Renal cortex interstitium (tissue), 11 donors: ENCODE measurements around the gene GPR180. TPM values are rescaled to one million over a fixed set of nuclear protein-coding genes. Genes with fewer than 3 reads are reported as not detected.
A peak's percentile ranks its signal among the peaks of the same experiment; 100 is the strongest.

ENCODE experiments used
- DNase-seq, 11 donors: peaks; one replicate each; pipeline ENCODE4 v3.0.0-alpha.2; 2013; ENCODE audit warnings: low read depth in 9 of 11, low spot score in 4 of 11; ENCODE audit errors: extremely low read depth in 1 of 11
- polyA plus RNA-seq, 3 donors: library from polyadenylated mRNA; unstranded; fragments of 120-200 nt; gene quantifications; one replicate each; pipeline ENCODE4 v1.2.1, GENCODE V29; 2013; ENCODE audit not compliant: insufficient read length in 3 of 3

GPR180 gene
- polyA plus RNA-seq, 3 donors: 8.1 to 9.9 (median 8.1) TPM

DNA sequence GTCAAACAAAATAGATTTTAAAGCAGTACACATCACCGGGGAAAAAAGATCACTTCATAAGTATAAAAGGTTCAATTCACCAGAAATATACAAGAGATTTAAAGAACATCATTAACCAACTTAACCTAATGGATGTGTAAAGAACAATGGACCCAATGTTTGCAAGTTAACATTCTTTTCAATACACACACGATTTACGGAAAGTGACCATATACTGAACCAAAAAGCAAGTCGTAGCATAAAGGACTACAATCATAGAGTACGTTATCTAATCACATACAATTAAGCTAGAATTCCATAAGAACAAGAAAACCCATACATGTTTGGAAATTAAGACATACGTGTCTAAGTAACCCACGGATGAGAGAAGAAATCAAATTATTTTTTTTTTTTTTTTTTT, 15.3 kb upstream of the GPR180 start:
- no peak for DNase-seq

DNA sequence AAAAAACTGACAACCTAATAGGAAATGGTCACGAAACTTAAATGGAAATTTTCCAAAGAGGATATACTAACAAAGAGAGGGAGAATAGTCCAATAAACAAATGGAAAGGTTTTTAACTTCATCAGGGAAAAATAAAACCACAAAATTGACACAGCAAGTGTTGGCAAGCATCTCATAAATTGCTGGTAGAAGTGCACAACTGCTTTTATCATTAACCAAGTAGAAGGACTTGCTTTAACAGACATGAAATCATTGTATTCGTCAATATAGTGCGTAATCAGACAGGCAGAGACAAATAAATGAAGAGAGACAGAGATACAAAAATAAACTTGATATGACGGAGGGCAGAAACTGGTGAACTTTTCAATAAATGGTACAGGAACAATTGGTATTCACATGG, 13.1 kb upstream of the GPR180 start:
- DNase-seq: no peak

DNA sequence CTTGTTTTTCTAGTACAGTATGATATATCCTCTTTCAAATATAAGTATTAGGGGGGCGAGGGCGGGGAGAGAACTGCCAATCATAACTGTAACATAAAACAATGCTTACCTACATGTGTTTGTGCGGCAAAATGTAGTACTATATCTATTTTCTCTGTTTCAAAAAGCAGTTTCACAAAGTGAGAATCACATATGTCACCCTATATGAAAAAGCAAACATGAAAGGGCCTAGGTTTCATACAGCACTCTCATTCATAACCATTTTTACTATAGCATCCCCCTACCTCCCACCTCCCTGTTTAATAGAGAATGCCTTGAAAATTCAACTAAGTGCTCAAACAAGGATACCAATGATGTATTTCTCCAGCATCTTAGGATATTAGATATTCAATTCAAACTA, 10.9 kb upstream of the GPR180 start:
- DNase-seq: no peak

DNA sequence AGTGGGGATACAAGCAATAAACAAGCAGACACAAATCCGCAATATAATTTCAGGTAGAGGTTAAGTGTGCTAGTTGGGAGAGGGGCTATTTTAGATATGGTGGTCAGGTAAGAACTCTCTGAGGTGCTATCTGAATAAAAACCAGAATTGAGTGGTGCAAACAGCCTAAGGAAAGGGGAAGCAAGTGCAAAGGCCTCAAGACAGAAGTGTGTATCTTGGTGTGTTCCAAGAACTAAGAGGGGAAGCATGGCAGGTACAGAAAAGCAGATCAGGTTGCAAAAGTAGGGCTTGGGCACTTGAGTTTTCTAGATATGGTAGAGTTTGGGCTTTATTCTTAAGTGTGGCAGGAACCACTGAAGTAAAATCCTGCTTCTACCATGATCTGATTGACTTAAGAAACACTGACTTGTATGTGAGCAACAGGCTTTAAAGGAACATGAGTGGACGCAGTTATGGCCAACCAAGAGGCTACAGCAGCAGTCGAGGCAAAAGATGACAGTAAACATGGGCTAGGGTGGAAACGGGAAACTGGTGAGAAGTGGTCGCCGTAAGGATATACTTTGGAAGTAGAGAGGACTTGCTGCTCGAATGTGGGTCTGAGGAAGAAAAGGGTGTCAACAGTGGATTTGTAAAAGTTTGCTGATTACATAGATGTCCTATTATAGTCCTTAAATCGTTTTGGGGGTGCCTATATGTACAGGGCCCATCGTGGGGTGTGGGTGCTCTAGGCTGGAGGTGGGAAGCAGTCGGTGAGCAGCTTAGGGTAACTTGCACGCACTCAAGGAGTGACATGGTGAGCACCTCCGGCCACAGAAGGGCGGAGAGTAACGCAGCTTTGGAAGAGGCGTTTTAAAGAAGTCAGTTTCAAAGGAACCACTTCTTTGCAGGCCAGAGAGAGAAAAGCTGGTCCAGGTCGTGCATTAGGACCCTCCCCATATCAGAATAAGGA, 6.4 kb upstream of the GPR180 start:
- peak in 2 of 11 donors; percentile 13 to 16 for DNase-seq

DNA sequence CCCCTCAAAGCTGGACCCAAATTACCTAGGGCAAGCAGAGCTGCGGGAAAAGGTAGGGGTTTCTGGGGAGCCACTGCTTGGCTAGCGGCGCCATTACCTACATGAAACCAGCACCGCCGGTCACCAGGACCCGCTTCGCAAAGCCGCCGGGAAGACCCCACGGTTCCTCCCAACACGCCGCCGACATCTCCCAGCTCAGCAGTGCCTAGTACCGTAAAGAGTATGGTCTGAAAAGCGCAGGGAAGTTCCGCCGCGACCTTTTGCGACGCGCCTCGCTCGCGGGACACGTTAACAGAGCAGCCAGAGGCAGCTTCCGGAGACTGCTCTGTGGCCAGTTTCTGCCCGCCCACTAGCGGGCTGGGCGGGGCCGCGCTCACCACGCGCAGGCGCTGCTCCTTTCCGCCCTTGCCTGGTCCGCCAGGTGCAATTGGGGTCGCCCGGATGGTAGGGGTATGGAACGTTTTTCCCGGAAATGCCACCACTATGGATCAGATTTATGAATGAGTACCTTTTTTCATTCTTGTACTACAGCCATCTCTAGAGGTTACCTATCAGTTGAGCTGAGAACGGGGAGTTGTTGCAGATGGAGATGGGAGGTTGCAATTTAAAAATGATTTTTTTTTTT, 5.6 kb upstream of the GPR180 start, which contains the start of gene TGDS:
Gene TGDS, minus strand, starts transcription at position 203 of the 625 bp plus-strand sequence. Its CDS starts 16 bp downstream, at position 187.
- DNase-seq: peak; percentile 71 to 93 (median 86)

DNA sequence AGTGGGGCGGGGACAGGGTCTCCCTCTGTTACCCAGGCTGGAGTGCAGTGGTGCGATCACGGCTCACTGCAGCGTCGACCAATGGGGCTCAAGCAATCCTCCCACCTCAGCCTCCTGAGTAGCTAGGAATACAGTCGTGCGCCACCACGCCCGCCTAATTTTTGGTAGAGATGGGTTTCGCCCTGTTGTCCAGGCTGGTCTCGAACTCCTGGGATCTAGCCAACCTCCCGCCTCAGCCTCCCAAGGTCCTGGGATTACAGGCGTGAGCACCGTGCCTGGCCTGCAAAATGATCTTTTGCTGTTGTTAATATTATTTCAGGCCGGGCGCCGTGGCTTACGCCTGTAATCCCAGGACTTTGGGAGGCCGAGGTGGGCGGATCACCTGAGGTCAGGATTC, 5.1 kb upstream of the GPR180 start:
- no peak for DNase-seq

DNA sequence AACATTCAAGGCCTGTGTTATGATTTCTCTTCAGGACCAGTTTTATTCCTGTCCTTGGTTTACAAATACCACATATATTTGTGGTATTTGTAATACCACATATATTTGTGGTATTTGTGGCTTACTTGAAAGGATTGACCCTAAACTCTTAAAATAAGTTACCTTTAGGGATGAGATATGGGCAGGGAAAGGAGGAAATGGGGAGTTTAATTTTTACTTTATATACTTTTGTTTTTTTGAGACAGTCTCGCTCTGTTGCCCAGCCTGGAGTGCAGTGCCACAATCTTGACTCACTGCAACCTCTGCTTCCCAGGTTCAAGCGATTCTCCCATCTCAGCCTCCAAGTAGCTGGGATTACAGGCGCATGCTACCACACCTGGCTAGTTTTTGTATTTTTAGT, 3.4 kb upstream of the GPR180 start:
- DNase-seq: no peak

DNA sequence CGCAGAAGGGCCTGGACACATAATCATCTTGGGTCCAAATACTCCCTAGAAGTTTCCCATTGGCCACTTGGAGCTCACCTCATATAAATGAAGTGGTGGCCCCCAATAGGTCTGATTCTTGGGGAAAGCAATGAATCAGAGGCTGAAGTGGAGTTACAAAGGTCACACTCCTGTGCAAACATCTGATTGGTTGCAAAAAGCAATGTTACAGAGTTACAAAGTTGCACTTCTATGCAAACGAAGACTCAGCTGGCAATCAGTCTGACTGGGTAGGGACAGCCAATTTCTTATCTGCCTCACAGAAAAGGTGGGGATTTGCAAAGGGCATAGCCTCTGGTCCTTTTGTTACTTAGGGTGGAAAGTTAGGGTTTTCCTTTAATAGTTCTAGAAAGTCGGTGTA, 1.8 kb upstream of the GPR180 start:
- DNase-seq: no peak

DNA sequence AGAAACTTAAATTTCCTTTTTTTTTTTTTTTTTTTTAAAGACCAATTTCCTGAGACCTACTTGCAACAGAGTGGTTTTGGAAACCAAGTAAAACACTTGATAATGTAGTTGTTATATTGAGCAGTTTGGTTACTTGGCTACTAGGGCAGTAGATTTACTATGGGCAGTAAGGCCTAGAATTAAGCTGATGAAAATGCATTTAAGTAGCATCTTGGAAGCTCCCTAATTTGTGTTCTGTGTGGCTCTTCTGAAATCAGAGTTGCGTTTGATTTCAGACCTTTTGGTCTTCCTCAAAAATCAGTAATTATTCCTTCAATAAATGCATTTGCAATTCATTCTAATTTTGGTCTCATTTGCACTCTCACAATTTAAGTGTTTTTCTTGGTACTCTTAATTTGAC, 810 bp downstream of the GPR180 start:
- no peak for DNase-seq

DNA sequence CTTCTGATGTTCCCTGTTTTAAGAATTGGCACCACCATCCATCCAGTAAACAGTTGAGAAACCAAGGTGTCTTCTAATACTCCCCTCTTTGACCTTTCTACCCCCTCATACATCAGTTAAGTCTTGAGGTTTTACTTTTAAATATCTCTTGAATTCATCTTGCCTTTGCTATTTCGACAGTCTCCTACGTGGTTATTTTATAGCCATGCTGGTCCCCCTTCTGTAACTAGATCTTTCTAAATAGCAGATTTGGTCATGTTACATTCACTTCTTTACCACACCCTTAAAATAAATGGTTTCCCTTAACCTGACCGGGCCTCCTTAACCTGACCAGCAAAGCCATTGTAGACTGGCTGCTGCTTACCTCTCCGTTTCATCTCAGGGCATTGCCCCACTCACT, 5.4 kb downstream of the GPR180 start:
- no peak for DNase-seq

DNA sequence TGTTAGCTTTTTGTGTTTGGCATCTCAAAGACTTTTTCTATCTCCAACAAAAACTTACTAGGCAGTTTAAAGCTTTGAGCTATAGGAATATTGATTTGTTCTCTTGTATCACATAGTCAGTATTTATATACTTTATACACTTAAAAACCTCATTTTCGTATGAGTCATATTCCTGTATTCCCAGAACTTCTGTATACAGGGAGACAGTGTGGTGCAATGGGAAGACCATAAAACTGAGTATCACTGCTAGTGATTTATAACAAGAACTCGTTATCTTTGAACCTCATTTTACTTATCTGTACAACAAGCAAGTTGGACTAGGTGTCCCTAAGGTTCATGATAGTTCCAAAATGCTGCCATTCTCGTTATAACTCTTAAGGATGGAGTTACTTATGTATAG, 6.3 kb downstream of the GPR180 start:
- no peak for DNase-seq

DNA sequence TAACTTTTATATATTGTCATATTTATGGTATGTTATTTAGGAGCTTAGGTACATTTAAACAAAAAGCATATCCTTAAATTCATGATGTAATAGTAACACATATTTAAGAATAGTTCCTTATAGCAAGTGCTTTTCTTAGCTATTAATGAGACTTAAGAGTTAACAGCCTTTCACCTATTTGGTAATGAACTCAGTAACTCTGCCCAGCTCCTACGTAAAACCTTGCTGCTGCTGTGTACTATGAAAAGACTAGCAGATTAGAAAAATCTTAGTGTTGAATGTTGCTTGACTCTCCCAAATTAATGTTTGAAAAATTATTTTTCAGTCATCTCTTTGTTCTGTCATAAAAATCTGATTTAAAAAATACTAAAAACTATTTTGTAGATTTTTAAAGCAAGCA, 6.9 kb downstream of the GPR180 start:
- DNase-seq: no peak

DNA sequence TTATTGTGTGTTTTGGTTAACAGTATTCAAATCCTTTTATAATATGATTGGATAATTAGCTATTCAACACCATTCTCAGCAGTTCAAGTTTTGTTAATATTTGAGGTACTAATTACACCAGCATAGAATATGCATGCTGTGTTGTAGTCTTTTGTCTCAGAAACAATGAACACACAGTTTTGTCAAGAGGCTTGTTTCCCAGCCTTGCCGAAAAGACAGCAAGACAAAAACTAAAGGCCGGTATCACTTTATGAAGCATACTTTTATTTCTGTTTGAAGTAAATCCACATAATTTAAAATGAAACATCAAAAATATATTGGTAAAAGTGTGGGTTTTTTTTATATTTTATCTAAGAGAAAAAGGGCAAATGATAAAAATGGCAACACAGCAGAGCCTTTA, 7.5 kb downstream of the GPR180 start:
- no peak for DNase-seq

DNA sequence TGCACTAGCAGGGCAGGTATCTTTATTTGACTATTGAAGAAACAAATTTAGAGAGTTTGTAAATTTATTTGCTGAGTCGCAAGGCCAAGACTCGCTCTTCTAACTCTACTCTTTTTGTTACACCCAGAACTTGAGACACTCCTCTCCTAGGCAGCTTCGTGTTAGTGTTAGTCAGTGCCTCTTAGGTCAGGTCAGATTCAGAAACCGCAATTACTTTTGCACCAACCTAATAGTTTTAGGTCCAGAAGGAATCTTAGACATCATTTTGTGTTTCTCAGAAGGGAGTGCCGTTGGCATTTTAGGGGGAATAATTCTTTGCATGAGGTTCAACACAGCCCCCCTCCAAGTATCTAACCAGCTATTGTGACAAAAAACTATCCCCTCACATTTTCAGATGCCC, 8.8 kb downstream of the GPR180 start:
- DNase-seq: no peak

DNA sequence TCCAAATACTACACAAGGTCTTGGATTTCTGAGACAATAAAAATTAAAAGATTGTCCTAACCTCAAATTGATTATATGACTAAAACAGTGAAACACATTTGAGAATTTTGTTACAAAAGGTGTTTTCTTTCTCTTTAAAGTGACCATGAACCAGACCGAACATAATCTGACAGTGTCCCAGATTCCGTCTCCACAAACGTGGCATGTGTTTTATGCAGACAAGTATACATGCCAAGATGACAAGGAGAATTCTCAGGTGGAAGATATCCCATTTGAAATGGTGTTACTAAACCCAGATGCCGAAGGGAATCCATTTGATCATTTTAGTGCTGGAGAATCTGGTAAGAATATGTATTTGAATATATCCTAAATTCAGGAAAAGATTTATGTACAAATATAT, 10.4 kb downstream of the GPR180 start:
- DNase-seq: no peak

DNA sequence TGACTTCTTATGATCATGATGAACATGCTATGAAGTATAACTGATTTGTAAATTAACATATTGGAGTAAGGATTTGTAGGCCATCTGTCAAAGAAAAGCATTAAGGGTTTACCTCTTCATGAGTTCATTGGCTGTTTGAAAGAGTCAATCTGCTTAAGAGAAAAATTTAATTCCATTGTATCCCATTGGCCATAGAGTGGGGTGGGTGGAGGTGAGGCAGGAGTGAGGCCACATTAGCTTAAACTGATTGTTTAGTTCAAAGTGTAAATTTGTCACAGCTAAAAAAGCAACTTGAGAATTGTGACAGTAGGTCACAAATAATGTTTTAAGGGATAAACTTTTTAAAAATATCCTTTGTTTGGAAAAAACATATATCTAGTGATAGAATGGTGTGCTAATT, 11.4 kb downstream of the GPR180 start:
- no peak for DNase-seq

DNA sequence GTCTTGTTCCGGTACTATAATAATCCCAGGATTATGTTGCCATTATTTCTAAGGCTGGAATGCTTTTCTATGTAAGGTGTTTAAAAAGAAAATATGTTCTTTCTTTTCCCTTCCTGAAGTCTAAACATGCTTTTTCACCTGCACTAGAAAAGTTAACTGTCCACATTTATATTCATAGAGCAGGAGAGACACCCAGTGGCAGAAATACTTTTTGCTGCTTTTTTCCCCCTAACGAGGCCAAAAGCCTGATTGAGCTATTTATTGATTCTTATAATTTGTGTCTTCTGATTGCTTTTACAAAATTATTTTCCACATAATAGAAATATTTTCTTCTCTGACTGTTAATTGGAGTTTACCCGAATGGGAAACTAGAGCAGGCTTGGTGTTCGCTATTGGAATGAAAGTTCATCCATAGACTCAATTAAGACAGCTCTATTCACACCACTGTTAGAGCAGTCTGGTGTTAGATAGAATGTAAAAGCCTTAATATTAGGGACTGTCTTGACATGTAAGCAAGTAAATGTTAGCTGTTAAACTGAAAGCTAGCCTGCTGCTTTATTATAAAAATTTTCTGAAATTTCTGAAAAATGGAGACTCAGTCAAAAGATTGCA, 15.8 kb downstream of the GPR180 start:
- no peak for DNase-seq

DNA sequence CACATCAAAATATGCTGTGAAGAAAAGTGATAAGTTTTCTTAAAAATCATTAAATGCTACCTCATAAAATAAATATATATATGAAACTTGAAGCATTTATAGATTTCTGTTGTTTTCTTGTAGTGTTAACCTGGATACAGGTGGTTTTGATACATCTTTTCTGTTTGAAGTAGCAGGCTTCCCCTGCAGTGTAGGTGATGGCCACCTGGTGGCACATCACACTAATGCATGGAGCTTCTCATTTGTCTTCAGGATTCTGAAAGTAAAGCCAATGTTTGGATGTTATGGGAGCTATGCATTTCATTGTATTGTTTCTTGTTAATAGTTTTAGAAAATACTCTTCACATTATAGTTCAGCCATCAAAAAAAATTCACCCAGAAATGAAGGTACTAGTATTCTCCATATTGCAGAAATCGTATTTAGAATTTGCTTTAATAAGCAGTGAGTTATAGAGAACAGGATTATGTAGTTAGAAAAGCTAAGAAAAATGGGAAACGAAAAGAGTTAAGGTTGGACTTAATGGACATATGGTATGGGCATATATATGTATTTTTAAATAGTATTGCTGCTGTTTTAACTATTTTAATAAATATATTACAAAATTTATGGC, 18.7 kb downstream of the GPR180 start:
- no peak for DNase-seq

DNA sequence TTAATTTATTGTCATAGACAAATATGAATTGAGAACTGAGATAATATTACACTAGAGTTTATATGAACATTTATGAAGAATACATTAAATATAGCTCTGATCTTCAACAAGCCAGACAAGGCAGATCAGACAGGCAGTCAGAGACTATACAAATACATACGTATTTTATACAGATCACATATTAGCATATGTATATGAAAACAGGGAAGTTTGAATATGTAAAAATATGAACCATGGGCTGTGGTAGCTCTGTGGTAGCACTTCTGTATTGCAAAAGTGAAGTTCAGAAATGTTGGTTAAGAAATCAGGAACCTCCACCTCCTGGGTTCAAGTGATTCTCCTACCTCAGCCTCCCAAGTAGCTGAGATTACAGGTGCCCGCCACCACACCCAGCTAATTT, 20.7 kb downstream of the GPR180 start:
- DNase-seq: no peak

DNA sequence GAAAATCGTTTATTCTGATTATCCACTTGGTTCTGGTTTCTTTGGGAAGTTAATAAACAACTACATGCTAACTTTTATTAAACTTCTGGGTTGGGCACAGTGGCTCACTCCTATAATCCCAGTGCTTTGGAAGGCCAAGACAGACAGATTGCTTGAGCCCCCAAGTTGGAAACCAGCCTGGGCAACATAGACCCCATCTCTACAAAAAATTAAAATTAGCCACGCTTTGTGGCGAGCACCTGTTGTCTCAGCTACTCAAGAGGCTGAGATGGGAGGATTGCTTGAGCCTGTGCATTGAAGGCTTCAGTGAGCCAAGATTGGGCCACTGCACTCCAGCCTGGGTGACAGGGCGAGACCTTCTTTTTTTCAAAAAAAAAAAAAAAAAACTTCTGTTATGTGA, 21.7 kb downstream of the GPR180 start:
- DNase-seq: no peak
